Measurements from ENCODE around the gene NTNG2.

NTNG2 gene

DNA sequence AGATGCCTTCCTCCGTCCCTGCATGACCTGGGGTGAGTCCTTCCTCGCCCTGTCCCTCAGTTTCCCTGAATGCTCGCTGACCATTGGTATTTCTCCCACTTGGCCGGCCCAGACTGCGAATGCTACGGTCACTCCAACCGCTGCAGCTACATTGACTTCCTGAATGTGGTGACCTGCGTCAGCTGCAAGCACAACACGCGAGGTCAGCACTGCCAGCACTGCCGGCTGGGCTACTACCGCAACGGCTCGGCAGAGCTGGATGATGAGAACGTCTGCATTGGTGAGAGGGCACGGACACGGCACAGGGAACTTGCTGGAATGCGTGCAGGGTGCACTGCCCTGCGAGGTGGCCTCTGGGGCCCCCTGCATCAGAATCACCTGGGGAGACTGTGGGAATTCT lies 77.1 kb downstream of the NTNG2 start:
- no peak overlapping the region for H3K4me3 ChIP-seq (ENCODE audit: low read length in 2 of 2)
- H3K4me1 ChIP-seq (ENCODE audit: control insufficient read depth in 2 of 2, insufficient read depth in 2 of 2, low read length in 2 of 2) = peaks cover 2 to 9% of the 10 kb centered on the region in 2 donors

DNA sequence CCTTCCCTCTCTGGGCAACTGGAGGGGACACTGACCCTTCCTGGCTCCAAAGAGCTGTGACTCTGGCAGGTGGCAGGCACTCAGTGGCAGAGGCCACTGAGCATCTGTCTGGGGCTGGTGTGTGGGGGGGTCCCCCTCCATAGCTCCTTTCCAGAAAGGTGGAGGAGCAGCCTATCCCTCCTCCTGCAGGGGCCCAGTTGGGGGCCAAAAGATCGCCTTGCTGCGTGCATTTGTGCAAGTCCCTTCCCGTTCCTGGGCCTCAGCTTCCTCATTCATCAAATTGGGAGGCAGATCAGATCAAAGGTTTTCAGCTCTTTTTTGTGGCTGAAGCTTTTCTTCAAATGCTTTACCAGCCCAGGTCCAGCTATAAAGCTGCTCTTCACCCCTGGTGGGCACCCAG lies 77.7 kb downstream of the NTNG2 start:
- H3K27ac ChIP-seq (ENCODE audit: low read depth in 2 of 2, low read length in 2 of 2) = no peak overlapping the region

More for the DNA sequence above, 77.1 kb downstream of the NTNG2 start:
- no peak overlapping the region for H3K27ac ChIP-seq (ENCODE audit: low read depth in 2 of 2, low read length in 2 of 2)
- H3K9me3 ChIP-seq (ENCODE audit: control insufficient read depth in 2 of 2, low read length in 2 of 2) = no peaks in the 10 kb centered on the region
- H3K9ac ChIP-seq (ENCODE audit: low read depth in 1 of 2, low read length in 2 of 2) = no peak overlapping the region
- peaks cover 9 to 12% of the 10 kb centered on the region in 2 donors for H3K27me3 ChIP-seq (ENCODE audit: control insufficient read depth in 2 of 2, insufficient read depth in 2 of 2, low read length in 2 of 2)
- no peaks in the 10 kb centered on the region for H3K36me3 ChIP-seq (ENCODE audit: control insufficient read depth in 2 of 2, insufficient read depth in 2 of 2, low read length in 2 of 2)

DNA sequence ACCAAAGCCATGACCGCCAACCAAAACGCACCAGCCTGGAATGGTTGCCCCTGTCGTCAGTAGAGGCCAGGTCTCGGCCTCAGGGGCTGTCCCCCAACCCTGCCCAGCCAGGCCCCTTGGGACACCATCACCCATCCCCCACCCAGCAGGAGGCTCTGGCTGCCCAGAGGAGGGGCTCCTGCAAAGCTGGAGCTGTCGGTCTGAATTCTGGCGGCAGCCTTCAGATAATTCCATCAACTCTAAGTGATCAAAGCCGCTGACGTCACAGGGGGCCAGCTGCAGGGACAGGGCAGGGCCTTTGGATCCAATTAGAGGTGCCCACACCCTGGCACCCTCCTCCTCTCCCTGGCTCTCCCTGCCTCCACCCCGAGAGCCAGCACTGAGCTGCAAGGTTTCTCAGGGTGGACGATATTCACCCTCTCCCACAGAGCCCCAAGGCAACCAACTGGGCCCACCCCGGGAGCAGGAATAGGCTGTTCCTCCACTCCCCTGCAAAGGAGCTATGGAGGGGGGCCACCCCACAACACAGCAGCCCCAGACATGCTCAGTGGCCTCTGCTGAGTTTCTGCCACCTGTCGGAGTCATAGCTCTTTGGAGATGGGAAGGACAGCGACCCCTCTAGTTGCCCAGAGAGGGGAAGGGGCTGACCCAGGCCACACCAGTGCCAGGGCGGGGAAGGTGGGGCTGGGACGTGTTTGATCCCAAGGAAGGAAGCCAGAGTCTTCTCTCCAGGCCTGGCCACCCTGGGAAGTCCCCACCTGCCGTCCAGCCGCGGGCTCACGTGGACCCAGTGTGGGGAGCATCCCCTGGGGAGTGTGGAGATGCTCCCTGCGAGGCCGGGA lies 78.4 kb downstream of the NTNG2 start:
- peaks cover 2 to 11% of the 10 kb centered on the region in 2 donors for H3K4me1 ChIP-seq (ENCODE audit: control insufficient read depth in 2 of 2, insufficient read depth in 2 of 2, low read length in 2 of 2)
- no peaks in the 10 kb centered on the region for H3K9me3 ChIP-seq (ENCODE audit: control insufficient read depth in 2 of 2, low read length in 2 of 2)
- no peak overlapping the region for H3K27ac ChIP-seq (ENCODE audit: low read depth in 2 of 2, low read length in 2 of 2)
- H3K36me3 ChIP-seq (ENCODE audit: control insufficient read depth in 2 of 2, insufficient read depth in 2 of 2, low read length in 2 of 2) = no peaks in the 10 kb centered on the region
- H3K9ac ChIP-seq (ENCODE audit: low read depth in 1 of 2, low read length in 2 of 2) = peak overlapping the region in 1 of 2 donors; percentile 41
- H3K4me3 ChIP-seq (ENCODE audit: low read length in 2 of 2) = peak overlapping the region; percentile 41 to 44
- peaks cover 12 to 14% of the 10 kb centered on the region in 2 donors for H3K27me3 ChIP-seq (ENCODE audit: control insufficient read depth in 2 of 2, insufficient read depth in 2 of 2, low read length in 2 of 2)

More for the DNA sequence above, 77.7 kb downstream of the NTNG2 start:
- Histone ChIP-seq H3K36me3 (ENCODE audit: control insufficient read depth in 2 of 2, insufficient read depth in 2 of 2, low read length in 2 of 2) (no peaks in the 10 kb centered on the region), H3K9ac (ENCODE audit: low read depth in 1 of 2, low read length in 2 of 2) (no peak overlapping the region), H3K4me3 (ENCODE audit: low read length in 2 of 2) (no peak overlapping the region), H3K4me1 (ENCODE audit: control insufficient read depth in 2 of 2, insufficient read depth in 2 of 2, low read length in 2 of 2) (peaks cover 2 to 9% of the 10 kb centered on the region in 2 donors), H3K27me3 (ENCODE audit: control insufficient read depth in 2 of 2, insufficient read depth in 2 of 2, low read length in 2 of 2) (peaks cover 10 to 12% of the 10 kb centered on the region in 2 donors), H3K9me3 (ENCODE audit: control insufficient read depth in 2 of 2, low read length in 2 of 2) (no peaks in the 10 kb centered on the region)

DNA sequence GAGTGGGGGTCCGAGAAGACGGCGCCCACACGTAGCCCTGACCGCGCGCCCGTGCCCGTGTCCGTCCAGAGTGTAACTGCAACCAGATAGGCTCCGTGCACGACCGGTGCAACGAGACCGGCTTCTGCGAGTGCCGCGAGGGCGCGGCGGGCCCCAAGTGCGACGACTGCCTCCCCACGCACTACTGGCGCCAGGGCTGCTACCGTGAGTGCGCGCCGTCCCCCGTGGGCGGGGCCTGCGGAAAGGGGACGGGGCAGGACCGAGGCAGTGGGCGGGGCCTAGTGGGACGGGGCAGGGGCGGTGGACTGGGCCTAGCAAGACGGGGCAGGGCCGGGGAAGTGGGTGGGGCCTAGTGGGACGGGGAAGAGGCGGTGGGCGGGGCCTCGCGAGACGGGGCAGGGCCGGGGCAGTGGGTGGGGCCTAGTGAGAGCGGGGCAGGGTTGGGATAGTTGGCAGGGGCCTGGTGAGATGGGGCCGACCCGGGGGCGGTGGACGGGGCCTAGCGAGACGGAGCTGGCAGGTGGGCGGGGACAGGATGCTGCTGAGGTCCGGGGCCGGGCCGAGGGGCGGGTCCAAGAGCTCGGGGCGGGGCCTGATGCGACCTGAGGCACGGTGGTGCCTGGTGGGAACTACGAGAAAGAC lies 79.1 kb downstream of the NTNG2 start:
- Histone ChIP-seq H3K4me1 (ENCODE audit: control insufficient read depth in 2 of 2, insufficient read depth in 2 of 2, low read length in 2 of 2) (peaks cover 2 to 11% of the 10 kb centered on the region in 2 donors), H3K9ac (ENCODE audit: low read depth in 1 of 2, low read length in 2 of 2) (peak overlapping the region; percentile 41 to 52), H3K9me3 (ENCODE audit: control insufficient read depth in 2 of 2, low read length in 2 of 2) (no peaks in the 10 kb centered on the region), H3K27me3 (ENCODE audit: control insufficient read depth in 2 of 2, insufficient read depth in 2 of 2, low read length in 2 of 2) (peaks cover 12 to 19% of the 10 kb centered on the region in 2 donors), H3K36me3 (ENCODE audit: control insufficient read depth in 2 of 2, insufficient read depth in 2 of 2, low read length in 2 of 2) (no peaks in the 10 kb centered on the region), H3K27ac (ENCODE audit: low read depth in 2 of 2, low read length in 2 of 2) (no peak overlapping the region), H3K4me3 (ENCODE audit: low read length in 2 of 2) (peak overlapping the region; percentile 62 to 79)

DNA sequence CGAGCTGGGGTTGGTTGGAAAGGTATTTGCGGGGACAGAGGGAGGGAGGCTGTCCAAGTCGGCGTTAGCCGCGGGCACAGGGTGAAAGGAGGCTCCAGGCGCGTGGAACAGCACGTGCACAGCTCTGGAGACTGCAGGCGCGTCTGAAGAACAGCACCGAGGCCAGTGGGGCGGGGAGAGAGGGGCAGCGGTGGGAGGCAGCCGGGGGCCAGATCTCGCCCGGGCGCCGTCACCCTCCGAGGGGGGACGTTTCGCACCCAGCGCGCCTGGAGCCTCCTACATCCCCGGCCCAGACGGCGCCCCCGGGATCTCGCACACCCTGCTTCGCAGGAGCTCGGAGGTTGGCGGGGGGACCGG lies 79.6 kb downstream of the NTNG2 start:
- Histone ChIP-seq H3K9me3 (ENCODE audit: control insufficient read depth in 2 of 2, low read length in 2 of 2) (no peaks in the 10 kb centered on the region), H3K36me3 (ENCODE audit: control insufficient read depth in 2 of 2, insufficient read depth in 2 of 2, low read length in 2 of 2) (no peaks in the 10 kb centered on the region), H3K27ac (ENCODE audit: low read depth in 2 of 2, low read length in 2 of 2) (no peak overlapping the region), H3K27me3 (ENCODE audit: control insufficient read depth in 2 of 2, insufficient read depth in 2 of 2, low read length in 2 of 2) (peaks cover 12 to 14% of the 10 kb centered on the region in 2 donors), H3K4me3 (ENCODE audit: low read length in 2 of 2) (peak overlapping the region; percentile 62 to 79), H3K9ac (ENCODE audit: low read depth in 1 of 2, low read length in 2 of 2) (peak overlapping the region in 1 of 2 donors; percentile 52), H3K4me1 (ENCODE audit: control insufficient read depth in 2 of 2, insufficient read depth in 2 of 2, low read length in 2 of 2) (peaks cover 2 to 11% of the 10 kb centered on the region in 2 donors)

DNA sequence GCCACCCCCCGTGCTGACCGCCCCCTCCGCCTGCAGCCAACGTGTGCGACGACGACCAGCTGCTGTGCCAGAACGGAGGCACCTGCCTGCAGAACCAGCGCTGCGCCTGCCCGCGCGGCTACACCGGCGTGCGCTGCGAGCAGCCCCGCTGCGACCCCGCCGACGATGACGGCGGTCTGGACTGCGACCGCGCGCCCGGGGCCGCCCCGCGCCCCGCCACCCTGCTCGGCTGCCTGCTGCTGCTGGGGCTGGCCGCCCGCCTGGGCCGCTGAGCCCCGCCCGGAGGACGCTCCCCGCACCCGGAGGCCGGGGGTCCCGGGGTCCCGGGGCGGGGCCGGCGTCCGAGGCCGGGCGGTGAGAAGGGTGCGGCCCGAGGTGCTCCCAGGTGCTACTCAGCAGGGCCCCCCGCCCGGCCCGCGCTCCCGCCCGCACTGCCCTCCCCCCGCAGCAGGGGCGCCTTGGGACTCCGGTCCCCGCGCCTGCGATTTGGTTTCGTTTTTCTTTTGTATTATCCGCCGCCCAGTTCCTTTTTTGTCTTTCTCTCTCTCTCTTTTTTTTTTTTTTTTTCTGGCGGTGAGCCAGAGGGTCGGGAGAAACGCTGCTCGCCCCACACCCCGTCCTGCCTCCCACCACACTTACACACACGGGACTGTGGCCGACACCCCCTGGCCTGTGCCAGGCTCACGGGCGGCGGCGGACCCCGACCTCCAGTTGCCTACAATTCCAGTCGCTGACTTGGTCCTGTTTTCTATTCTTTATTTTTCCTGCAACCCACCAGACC lies 80.2 kb downstream of the NTNG2 start:
- Histone ChIP-seq H3K4me3 (ENCODE audit: low read length in 2 of 2) (peak overlapping the region; percentile 62 to 79), H3K27me3 (ENCODE audit: control insufficient read depth in 2 of 2, insufficient read depth in 2 of 2, low read length in 2 of 2) (peaks cover 11 to 18% of the 10 kb centered on the region in 2 donors), H3K4me1 (ENCODE audit: control insufficient read depth in 2 of 2, insufficient read depth in 2 of 2, low read length in 2 of 2) (peaks cover 2 to 11% of the 10 kb centered on the region in 2 donors), H3K36me3 (ENCODE audit: control insufficient read depth in 2 of 2, insufficient read depth in 2 of 2, low read length in 2 of 2) (no peaks in the 10 kb centered on the region), H3K9ac (ENCODE audit: low read depth in 1 of 2, low read length in 2 of 2) (peak overlapping the region; percentile 24 to 52), H3K9me3 (ENCODE audit: control insufficient read depth in 2 of 2, low read length in 2 of 2) (no peaks in the 10 kb centered on the region), H3K27ac (ENCODE audit: low read depth in 2 of 2, low read length in 2 of 2) (peak overlapping the region in 1 of 2 donors; percentile 23)

DNA sequence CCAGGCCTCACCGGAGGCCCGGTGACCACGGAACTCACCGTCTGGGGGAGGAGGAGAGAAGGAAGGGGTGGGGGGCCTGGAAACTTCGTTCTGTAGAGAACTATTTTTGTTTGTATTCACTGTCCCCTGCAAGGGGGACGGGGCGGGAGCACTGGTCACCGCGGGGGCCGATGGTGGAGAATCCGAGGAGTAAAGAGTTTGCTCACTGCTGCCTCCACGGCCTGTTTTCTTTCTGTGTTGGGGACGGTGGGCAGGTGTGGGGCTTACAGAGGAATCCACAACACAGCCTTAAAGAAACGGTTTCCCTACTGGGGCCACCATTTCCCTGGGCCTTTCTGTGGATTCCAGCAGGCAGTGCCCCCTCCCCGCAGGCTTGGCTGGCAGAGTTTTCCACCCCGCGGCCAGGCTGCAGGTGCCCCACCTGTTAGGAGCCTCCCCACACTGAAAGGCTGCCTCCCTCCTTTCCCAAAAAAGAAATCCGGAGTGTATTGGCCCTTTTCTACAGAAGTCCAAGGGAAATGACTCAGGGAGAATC lies 80.8 kb downstream of the NTNG2 start:
- Histone ChIP-seq H3K27ac (ENCODE audit: low read depth in 2 of 2, low read length in 2 of 2) (peak overlapping the region in 1 of 2 donors; percentile 23), H3K9ac (ENCODE audit: low read depth in 1 of 2, low read length in 2 of 2) (peak overlapping the region; percentile 24 to 52), H3K9me3 (ENCODE audit: control insufficient read depth in 2 of 2, low read length in 2 of 2) (no peaks in the 10 kb centered on the region), H3K27me3 (ENCODE audit: control insufficient read depth in 2 of 2, insufficient read depth in 2 of 2, low read length in 2 of 2) (peaks cover 11 to 18% of the 10 kb centered on the region in 2 donors), H3K36me3 (ENCODE audit: control insufficient read depth in 2 of 2, insufficient read depth in 2 of 2, low read length in 2 of 2) (no peaks in the 10 kb centered on the region), H3K4me3 (ENCODE audit: low read length in 2 of 2) (peak overlapping the region; percentile 62 to 64), H3K4me1 (ENCODE audit: control insufficient read depth in 2 of 2, insufficient read depth in 2 of 2, low read length in 2 of 2) (peaks cover 2 to 11% of the 10 kb centered on the region in 2 donors)

DNA sequence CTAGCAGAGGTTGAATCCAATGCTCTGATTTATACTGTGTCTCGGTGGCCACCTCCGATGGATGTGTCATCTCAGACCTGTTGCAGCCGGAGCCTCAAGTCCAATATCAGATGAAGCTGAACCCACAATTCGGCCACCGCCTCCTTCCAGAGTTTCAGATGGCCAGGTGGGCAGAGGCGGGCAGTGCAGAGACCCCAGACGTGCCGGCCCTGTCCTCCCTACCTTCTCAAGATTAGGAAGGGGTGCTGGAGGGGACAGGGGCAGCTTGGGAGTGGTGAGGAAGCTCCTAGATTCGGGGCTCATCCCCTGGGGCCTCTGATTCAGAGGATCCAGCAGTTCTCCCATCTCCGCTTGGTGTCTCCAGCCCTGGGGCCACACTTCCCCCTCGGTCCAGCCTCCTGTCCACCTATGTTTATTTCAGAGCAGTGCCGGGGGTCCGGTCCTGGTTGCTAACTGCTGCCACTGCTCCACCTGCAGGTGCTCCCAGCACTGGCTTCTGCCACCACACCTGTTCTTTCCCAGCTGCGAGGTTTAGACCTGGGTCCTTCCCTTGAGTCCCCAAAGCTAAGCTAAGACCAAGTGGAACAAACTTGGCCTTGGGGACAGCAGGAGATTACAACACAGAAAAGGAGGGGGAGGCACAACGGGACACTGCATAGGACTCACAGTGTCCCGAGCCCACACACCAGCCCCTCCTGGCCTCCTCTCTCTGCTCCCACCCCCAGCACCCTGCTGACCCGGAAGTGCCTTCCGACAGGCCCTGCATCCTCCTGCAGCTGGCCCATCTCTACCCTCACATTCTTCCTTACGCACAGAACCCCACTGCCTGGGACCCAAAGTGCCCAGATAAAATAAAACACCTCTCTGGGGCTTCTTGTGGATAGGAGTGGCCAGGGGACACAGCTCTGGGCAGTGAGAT lies 81.6 kb downstream of the NTNG2 start:
- H3K9ac ChIP-seq (ENCODE audit: low read depth in 1 of 2, low read length in 2 of 2) = no peak overlapping the region
- peaks cover 11 to 18% of the 10 kb centered on the region in 2 donors for H3K27me3 ChIP-seq (ENCODE audit: control insufficient read depth in 2 of 2, insufficient read depth in 2 of 2, low read length in 2 of 2)
- peaks cover 2 to 11% of the 10 kb centered on the region in 2 donors for H3K4me1 ChIP-seq (ENCODE audit: control insufficient read depth in 2 of 2, insufficient read depth in 2 of 2, low read length in 2 of 2)
- no peak overlapping the region for H3K4me3 ChIP-seq (ENCODE audit: low read length in 2 of 2)
- H3K27ac ChIP-seq (ENCODE audit: low read depth in 2 of 2, low read length in 2 of 2) = no peak overlapping the region
- no peaks in the 10 kb centered on the region for H3K9me3 ChIP-seq (ENCODE audit: control insufficient read depth in 2 of 2, low read length in 2 of 2)
- H3K36me3 ChIP-seq (ENCODE audit: control insufficient read depth in 2 of 2, insufficient read depth in 2 of 2, low read length in 2 of 2) = no peaks in the 10 kb centered on the region

All from mucosa of rectum (tissue), 2 donors.